Ishikawa (cell line): Measurements from ENCODE around the gene RNF217.

ENCODE experiments used
- CEBPB ChIP-seq: IDR thresholded peaks from 2 replicates; pipeline ENCODE4 v1.6.1; 2012
- CREB1 ChIP-seq: IDR thresholded peaks from 2 replicates; pipeline ENCODE4 v1.6.1; 2012; ENCODE audit warnings: low read depth
- EGR1 ChIP-seq: IDR thresholded peaks from 2 replicates; pipeline ENCODE4 v1.6.1; 2012
- EP300 ChIP-seq: IDR thresholded peaks from 2 replicates; pipeline ENCODE4 v1.6.1; 2012; ENCODE audit warnings: borderline replicate concordance
- FOXM1 ChIP-seq: IDR thresholded peaks from 2 replicates; pipeline ENCODE4 v1.6.1; 2012; ENCODE audit warnings: low read depth, borderline replicate concordance
- NFIC ChIP-seq: IDR thresholded peaks from 2 replicates; pipeline ENCODE4 v1.6.1; 2012
- RAD21 ChIP-seq: IDR thresholded peaks from 2 replicates; pipeline ENCODE4 v1.6.1; 2012; ENCODE audit warnings: low read depth
- TAF1 ChIP-seq: IDR thresholded peaks from 2 replicates; pipeline ENCODE4 v1.6.1; 2012; ENCODE audit warnings: low read depth, mild to moderate bottlenecking
- TCF12 ChIP-seq: IDR thresholded peaks from 2 replicates; pipeline ENCODE4 v1.6.1; 2012; ENCODE audit warnings: low read depth
- TEAD4 ChIP-seq: IDR thresholded peaks from 2 replicates; pipeline ENCODE4 v1.6.1; 2012
- YY1 ChIP-seq: IDR thresholded peaks from 2 replicates; pipeline ENCODE4 v1.6.1; 2012; ENCODE audit warnings: low read depth
- ZBTB7A ChIP-seq: IDR thresholded peaks from 2 replicates; pipeline ENCODE4 v1.6.1; 2012; ENCODE audit warnings: low read depth
- TF ChIP-seq, protein P1 (sequence below): IDR thresholded peaks from 2 replicates; pipeline ENCODE4 v1.6.1; 2012
- TF ChIP-seq, protein P2 (sequence below): IDR thresholded peaks from 2 replicates; pipeline ENCODE4 v1.6.1; 2012
- TF ChIP-seq, protein P3 (sequence below): IDR thresholded peaks from 2 replicates; pipeline ENCODE4 v1.6.1; 2012; ENCODE audit warnings: low read depth, mild to moderate bottlenecking

The RNF217 gene

DNA sequence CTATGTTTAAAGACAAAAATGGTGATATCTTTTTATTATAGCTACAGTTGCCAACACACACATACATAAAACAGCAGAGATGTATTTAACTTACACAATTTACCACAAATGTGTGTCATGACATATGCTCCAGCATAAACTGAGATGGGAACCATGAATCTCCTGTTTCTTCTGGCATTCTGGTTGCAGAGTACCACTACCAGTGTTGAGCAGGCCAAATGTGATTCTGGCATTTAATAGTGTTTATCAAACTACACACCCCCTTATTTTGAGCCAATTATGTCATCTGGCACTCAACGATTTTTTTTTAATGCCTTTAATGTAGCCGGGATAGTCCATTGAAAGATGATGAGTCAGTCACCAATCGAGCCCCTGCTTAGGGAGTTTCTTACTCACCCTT is 132.3 kb downstream of the RNF217 start:
- TF ChIP-seq, protein P1, sequence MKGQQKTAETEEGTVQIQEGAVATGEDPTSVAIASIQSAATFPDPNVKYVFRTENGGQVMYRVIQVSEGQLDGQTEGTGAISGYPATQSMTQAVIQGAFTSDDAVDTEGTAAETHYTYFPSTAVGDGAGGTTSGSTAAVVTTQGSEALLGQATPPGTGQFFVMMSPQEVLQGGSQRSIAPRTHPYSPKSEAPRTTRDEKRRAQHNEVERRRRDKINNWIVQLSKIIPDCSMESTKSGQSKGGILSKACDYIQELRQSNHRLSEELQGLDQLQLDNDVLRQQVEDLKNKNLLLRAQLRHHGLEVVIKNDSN, result no peak
- TF ChIP-seq EGR1 (no peak), CREB1 (no peak), TCF12 (no peak), YY1 (no peak), EP300 (no peak), RAD21 (no peak), NFIC (no peak), ZBTB7A (no peak), TEAD4 (no peak), TAF1 (no peak)

DNA sequence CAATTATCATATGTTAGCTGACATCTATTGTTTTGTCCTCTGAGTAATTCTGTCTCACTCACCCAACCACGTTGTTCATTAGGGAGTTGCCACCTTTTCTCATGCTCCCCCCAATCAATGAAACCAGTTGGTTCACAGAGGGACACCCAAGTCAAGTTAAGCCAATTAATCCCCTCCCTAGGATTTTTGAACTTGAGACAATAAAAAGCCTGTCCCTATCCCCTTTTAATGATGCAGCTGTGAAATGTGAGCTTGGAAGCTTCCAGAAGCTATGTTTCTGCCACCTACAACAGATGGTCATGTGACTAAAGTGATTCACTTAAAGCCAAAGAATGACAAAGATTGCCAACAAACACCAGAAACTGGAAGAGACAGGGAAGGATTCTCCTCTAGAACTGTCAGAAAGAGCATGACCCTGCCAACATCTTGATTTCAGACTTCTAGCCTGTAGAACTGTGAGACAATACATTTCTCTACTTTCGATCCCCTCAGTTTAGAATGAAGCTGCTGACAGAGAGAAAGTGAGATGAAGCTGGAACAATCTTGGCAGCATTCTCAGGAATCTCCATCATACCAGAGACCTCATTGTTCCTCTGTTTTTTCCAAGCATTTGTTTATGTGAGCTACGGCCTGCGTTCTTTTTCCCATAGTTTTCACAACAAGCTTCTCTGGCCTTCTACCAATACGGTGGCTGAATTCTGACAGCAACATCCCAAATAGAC is 133.5 kb downstream of the RNF217 start:
- TF ChIP-seq, protein P2, sequence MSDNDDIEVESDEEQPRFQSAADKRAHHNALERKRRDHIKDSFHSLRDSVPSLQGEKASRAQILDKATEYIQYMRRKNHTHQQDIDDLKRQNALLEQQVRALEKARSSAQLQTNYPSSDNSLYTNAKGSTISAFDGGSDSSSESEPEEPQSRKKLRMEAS, result no peak
- TF ChIP-seq, protein P3, sequence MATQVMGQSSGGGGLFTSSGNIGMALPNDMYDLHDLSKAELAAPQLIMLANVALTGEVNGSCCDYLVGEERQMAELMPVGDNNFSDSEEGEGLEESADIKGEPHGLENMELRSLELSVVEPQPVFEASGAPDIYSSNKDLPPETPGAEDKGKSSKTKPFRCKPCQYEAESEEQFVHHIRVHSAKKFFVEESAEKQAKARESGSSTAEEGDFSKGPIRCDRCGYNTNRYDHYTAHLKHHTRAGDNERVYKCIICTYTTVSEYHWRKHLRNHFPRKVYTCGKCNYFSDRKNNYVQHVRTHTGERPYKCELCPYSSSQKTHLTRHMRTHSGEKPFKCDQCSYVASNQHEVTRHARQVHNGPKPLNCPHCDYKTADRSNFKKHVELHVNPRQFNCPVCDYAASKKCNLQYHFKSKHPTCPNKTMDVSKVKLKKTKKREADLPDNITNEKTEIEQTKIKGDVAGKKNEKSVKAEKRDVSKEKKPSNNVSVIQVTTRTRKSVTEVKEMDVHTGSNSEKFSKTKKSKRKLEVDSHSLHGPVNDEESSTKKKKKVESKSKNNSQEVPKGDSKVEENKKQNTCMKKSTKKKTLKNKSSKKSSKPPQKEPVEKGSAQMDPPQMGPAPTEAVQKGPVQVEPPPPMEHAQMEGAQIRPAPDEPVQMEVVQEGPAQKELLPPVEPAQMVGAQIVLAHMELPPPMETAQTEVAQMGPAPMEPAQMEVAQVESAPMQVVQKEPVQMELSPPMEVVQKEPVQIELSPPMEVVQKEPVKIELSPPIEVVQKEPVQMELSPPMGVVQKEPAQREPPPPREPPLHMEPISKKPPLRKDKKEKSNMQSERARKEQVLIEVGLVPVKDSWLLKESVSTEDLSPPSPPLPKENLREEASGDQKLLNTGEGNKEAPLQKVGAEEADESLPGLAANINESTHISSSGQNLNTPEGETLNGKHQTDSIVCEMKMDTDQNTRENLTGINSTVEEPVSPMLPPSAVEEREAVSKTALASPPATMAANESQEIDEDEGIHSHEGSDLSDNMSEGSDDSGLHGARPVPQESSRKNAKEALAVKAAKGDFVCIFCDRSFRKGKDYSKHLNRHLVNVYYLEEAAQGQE, result no peak
- TF ChIP-seq EP300, result no peak
- TF ChIP-seq NFIC, result no peak
- TF ChIP-seq, protein P1, result peak; percentile 49; the same call in 1 of the 2 replicates

DNA sequence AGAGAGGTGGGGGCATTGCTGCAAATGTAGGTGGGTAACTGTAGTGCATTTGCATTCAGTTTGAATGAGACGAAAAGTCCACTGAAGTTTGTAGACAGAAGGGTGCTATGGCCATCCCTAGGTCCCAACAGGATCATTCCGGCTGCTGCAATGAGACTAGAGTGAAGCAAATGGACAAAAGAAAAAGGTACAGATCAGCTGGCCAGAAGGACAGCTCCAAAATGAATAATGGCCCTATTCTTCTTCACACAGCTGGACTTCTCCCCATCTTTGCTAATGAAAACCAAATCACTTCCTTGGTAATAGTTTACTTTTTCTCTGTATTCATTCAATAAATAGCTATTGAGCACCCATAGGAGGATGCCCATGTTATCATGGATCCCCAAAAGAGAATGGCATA is 134.9 kb downstream of the RNF217 start:
- no peak for TF ChIP-seq CEBPB
- TF ChIP-seq TEAD4, result no peak
- TF ChIP-seq, protein P2, result no peak
- TF ChIP-seq TAF1, result no peak

DNA sequence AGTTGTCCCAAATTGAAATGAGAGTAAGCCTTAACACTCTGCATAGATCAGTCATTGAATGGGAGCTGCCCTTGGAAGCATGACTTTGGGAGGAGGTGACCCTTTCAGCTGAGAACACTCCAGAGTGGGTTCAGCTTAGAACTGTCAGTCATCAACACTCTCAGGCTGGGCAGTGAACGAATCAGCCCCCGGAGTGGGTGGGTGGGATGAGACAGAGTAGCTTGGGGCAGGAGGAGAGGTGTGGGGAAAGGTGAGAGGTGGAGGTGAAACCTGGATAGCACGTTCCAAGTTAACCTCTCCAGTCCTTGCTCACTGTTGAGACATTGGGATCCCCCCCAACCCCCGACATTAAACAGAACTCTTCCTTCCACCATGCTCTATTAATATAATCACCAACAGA is 136.0 kb downstream of the RNF217 start:
- TF ChIP-seq YY1 (no peak), TAF1 (no peak), EP300 (no peak), NFIC (no peak), CREB1 (no peak), FOXM1 (no peak)

DNA sequence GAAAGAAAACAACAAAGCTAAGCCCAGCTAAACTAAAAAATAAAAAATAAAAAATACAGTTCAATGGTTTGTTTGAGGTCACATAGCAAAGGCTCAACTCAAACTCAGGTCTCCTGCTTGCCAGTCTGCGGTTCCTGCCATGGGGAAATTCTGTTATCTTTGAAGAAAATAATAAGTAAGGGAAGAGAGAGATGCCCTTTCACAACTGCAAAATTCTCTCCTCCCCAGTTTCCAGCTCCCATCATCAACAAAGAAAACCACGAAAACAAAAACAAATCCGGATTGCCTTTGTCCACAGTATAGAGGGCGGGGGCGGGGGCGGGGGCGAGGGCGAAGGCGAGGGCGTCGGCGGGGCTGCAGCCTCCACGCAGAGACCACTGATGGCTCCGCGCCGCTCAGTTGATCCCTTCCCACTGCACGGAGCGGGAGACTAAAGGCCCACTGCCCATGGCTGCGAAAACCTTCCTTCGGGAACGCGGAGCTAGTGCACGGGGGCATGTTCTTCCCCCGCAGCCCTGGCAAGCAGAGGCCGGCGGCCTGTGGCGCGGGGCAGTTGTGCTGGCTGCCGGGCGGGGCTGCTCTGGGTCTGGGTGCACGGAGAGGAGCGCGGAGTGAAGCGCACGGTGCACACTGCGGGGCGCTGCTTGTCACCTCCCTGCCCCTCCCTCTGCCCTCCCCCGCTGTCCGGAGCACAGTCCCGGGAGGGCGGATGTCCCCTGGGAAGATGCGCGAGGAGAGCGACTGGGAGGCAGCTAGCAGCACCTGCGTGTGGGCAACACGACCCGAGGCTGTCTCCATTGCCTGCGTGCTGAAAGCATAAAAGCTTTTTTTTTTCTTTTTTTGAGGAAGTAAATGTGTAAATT is 137.2 kb downstream of the RNF217 start:
- TF ChIP-seq YY1, result peak; percentile 38; the same call in 1 of the 2 replicates
- peak; percentile 52 for TF ChIP-seq EGR1
- TF ChIP-seq, protein P1, result 0 out of 2 replicates have a peak, but pooled peaks have one; percentile 31
- no peak for TF ChIP-seq CREB1
- TF ChIP-seq TAF1, result no peak
- TF ChIP-seq, protein P3, result no peak
- 0 out of 2 replicates have a peak, but pooled peaks have one; percentile 18 for TF ChIP-seq TCF12
- TF ChIP-seq NFIC, result peak; percentile 22; the same call in 1 of the 2 replicates
- TF ChIP-seq ZBTB7A, result peak; percentile 52; the same call in 1 of the 2 replicates
- TF ChIP-seq, protein P2, result peak; percentile 77
- TF ChIP-seq RAD21, result peak; percentile 14; the same call in 1 of the 2 replicates
- no peak for TF ChIP-seq CEBPB
